Medulla oblongata (tissue), 1 donor: Measurements from ENCODE around the gene SLC28A1.

ENCODE experiments used
- DNase-seq: peaks from one replicate; pipeline ENCODE4 v3.0.0-alpha.2; 2015; ENCODE audit errors: extremely low spot score

Gene SLC28A1

GRCh38 chr15:84938726-84939125 is 54.3 kb downstream of the SLC28A1 start:
- no peak for DNase-seq

GRCh38 chr15:84940399-84940798 is 55.9 kb downstream of the SLC28A1 start:
- DNase-seq = no peak

DNA sequence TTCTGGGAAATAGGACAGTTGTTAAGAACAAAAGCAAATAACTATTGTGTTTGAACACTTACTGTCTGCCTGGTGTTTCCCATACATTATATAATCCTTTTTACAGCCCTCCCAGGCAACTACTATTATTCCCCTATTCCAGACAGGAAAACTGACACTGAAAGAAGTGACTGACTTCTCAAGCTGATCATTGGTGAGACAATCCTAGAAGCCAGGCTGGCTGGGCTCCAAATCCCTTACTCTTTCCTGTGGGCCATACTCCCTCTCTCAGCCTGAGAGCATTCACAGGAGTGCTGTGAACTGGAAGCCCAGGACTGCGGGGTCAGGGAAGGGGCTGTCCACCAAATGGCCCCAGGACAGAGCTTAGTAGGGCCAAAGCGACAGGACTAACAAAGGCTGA is 58.0 kb downstream of the SLC28A1 start:
- DNase-seq = no peak

- no peak for DNase-seq
These were observed 59.8 kb downstream of the SLC28A1 start for GRCh38 chr15:84944311-84944710.

GRCh38 chr15:84944861-84945260 is 60.4 kb downstream of the SLC28A1 start:
- DNase-seq = no peak

DNA sequence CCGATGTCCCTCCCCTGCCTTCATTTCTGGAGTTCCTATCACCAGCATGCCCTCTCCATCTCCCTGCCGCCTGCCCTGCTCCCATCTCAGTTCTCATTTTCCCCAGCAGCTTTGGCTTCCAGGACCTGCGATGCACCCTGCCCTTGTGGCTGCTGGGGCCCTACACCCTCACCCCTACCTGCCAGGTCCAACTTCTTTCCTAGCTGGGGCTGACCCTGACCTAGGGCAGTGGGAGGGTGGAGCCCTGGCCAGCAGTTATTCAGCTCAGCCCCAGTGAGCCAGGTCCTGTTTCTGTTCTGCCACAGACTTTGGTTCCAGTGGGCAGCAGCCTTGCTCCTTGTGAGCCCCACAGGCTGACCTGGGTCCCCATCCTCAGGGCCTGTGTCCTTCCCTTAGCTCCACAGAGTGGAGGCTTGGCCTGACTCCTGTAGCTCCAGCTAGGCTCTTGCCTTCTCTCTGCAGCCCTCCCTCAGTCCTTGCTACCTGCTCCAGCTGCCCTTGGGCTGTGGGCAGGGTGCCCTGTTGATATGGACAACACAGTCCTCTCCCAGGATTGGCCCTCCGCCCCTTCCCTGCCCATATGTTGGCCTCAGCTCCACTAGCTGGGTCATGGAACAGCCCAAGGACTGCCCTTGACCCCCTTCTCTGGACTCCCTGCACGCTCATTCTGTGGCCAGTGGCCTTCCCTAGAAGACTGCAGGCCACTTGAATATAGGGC is 62.5 kb downstream of the SLC28A1 start:
- no peak for DNase-seq

- peak; percentile 60 for DNase-seq
These were observed 63.7 kb downstream of the SLC28A1 start for GRCh38 chr15:84947947-84948830.

GRCh38 chr15:84949043-84949442 is 64.6 kb downstream of the SLC28A1 start:
- DNase-seq = no peak

DNA sequence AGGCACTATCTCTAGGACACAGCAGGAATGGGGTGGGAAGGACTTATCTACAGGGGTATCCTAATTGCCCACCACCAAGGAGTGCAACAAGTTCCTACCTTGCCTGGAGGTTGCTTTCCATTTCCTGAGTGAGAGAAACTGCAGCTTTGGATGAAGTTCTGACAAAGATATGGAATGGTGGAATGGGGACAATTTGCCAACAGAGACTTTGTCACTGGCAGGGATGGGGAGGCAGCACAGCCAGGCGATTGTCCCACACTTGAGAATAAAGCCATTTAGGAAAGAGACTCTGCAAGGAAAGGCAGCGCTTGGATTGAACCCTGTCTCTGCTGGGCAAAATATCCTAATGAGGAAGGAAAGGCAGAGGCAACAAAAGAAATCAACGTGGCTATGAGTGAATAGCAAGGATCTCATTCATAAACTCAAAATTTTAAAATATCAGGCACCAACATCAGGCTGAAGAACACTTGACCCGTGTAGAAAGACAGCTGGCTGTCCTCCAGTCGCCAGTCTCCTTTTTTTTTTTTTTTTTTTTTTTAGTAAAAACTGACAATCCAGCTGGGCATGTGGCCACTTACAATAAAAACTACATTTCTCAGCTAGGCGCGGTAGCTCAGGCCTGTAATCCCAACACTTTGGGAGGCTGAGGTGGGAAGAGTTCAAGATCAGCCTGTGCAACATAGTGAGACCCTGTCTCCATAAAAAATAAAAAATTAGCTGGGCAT is 65.5 kb downstream of the SLC28A1 start:
- DNase-seq = peak; percentile 81

DNA sequence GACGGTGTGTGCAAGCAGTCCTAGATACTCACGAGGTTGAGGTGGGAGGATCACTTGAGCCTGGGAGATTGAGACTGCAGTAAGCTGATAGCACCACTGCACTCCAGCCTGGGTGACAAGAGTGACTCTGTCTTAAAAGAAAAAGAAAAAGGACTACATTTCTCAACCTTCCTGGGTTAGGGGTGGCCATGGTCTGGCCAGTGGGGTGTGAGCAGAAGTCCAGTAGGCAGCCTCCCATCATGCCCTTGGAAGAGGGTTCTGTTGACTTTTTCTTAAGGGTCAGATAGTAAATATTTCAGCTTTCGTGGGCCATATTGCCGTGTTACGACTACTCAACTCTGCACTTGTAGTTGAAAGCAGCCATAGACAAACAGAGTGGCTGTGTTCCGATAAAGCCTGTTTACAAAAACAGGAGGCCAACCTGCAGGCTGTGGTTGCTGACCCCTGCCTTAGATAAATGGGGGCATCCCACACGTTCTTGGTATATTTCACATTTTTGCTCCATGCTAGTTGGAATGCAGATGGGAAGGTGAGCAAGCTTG is 66.2 kb downstream of the SLC28A1 start:
- DNase-seq = no peak

- DNase-seq = no peak
These were observed 67.3 kb downstream of the SLC28A1 start for GRCh38 chr15:84951736-84952135.

DNA sequence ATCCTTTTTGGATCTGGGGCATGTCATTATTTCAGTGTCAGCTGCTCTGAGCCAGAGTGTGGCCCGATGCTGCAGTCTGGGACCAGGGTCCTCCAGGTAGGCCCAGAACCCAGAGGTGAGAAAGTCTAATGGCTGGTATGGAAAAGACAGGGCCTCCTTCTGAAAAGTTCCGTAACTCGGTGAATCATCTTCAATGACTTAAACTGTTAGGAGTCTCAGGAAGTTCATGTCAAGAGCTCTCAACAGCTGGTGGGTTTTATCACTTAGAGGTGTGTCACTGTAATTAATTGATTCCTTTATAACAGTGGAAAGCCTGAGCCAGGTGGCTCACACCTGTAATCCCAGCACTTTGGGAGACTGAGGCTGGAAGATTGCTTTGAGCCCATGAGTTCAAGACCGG is 68.7 kb downstream of the SLC28A1 start:
- DNase-seq = no peak

DNA sequence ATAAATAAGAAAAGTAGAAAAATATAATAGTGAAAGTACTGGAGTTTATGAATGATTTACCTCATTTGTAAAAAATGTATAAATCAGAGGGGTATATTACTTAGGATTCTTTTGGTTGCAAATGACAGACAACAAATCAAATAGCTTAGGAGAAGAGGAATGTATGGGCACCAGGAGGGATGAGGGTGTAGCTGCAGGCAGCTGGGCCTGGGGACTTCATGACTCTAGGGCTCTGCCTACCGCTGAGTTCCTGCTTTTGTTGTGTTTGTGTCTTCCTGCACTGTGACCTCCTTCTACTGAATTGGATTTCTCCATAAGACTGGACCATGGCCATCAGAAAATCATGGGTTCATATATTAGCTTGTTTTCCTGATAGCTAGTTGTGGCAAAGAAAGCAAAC is 69.3 kb downstream of the SLC28A1 start:
- DNase-seq = no peak

GRCh38 chr15:84955089-84955848 is 70.8 kb downstream of the SLC28A1 start:
- peak; percentile 90 for DNase-seq

GRCh38 chr15:84956199-84956598 is 71.7 kb downstream of the SLC28A1 start:
- no peak for DNase-seq

- DNase-seq = no peak
These were observed 76.1 kb downstream of the SLC28A1 start for GRCh38 chr15:84960391-84961113.

DNA sequence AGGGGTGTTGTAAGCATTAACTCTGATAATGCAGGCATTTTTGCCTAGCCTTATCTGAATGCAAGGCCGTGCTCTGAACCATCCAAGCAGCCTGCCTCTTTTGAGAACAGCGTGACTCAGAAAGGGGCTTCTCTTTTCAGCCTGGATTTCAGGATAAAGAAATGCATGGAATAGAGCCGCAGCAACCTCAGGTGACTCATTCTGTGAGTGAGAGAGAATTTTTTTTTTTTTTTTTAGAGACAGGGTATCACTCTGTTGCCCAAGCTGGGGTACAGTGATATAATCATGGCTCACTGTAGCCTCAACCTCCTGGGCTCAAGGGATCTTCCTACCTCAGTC is 76.6 kb downstream of the SLC28A1 start:
- no peak for DNase-seq

DNA sequence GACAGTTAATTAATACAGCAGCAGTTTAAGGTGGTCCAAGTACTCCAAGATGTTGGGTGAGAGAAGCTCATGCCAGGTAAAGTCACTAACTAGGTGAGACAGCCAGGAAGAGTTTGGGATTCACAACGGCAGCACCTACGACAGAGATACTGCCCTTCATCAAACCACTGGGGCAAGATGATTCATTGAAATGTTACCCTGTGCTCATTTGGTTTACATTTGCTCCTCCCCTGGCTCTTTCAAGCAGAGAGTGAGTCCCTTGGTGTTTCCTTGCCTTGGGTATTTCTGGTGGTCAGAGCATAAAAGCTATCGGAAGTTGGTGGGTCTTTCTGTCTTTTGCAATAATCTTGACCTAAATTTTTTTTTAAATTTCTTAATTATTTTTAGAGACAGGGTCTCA is 77.2 kb downstream of the SLC28A1 start:
- no peak for DNase-seq

DNA sequence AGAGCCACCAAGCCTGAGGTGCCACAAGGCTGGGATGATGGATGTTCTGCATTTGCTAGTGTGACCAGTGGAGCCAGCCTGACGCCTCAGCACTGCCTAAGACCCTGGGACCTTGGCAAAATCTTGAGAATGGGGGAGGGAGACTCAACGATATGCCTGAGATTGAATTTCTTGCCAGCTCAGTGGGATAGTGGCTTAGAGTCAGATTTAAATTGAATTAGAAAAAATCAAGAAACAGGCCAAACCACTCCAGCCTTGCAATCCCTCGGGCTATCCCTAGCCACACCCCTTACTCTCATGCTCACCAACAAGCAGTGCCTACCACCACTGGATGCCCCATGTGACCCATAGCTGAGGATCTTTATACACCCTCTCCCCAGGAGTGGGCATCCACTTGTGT is 78.5 kb downstream of the SLC28A1 start:
- no peak for DNase-seq

DNA sequence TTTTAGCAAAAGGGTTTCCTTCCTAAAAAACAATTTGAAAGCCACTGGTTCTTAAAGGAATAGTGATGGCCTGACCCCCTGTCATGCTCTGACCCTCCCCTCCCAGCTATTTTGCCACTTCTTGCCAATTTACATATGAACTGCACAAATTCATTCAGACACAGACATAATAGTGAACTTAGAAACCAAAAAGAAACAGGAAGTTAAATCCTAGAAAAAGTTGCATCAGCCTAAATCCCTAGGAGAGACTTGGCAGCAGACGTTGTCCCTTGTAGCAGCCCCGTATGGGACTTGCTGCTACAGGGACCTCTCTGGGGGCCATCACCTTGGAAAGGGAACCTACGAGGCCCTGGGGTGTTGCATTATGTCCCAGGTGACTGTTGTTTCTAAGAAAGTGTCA is 82.9 kb downstream of the SLC28A1 start:
- DNase-seq = no peak

DNA sequence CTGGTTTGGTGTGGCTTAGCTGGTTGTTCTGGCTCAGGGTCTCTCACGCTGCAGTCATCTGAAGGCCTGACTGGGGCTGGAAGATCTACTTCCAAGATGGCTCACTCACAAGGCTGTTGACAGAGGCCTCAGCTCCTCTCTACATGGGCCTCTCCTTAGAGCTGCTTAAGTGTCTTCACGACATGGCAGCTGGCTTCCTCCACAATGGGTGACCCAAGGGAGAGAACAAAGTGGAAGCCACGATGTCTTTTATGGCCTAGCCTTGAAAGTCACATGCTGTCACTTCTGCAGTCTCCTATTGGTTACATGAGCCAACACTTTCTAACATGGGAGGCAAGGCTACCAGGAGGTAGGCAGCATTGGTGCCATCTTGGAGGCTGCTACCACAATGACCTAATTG is 83.8 kb downstream of the SLC28A1 start:
- no peak for DNase-seq
